HG02642 (cell line): ENCODE data around the gene PHF2.

Source experiments
- ATAC-seq: cut with Tn5 transposase; IDR thresholded peaks from one replicate; pipeline ENCODE4 v1.9.1; 2021; ENCODE audit warnings: mild to moderate bottlenecking; ENCODE audit not compliant: unreplicated experiment, poor library complexity

Gene PHF2

DNA sequence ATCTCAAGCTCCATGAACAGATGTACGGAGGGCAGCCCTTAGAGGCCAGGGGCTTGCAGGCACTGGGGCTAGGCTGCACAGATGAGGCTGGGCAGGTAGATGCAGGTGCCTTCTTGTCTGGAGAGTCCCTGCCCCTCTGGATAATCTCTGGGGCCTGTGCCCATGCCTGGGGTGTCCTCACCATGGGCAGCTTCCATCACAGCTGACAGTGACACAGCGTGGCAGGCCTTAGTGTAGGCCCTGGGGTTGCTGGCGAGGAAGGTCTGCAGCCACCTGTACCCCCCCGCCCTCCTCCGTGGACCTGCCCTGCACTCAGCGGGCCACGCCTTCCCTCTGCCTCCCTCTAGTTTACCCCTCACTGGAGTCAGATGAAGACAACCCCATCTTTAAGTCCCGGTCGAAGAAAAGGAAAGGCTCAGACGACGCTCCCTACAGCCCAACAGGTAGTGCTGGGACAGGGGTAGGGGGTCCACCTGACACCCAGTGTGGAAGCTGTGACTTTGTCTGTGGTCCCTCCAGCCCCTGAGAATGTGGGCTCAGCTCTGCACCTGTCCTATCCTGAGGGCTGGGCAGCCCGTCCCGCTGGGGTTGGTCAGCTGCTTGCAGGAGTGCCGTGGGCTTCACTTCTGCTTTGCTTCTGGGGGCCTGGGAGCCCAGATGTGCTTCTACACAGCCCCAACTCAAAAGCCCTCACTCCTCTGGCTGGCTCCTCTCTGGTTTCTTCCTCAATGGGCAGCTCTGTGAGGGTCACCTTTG lies 98.4 kb downstream of the PHF2 start:
- no peak for ATAC-seq

DNA sequence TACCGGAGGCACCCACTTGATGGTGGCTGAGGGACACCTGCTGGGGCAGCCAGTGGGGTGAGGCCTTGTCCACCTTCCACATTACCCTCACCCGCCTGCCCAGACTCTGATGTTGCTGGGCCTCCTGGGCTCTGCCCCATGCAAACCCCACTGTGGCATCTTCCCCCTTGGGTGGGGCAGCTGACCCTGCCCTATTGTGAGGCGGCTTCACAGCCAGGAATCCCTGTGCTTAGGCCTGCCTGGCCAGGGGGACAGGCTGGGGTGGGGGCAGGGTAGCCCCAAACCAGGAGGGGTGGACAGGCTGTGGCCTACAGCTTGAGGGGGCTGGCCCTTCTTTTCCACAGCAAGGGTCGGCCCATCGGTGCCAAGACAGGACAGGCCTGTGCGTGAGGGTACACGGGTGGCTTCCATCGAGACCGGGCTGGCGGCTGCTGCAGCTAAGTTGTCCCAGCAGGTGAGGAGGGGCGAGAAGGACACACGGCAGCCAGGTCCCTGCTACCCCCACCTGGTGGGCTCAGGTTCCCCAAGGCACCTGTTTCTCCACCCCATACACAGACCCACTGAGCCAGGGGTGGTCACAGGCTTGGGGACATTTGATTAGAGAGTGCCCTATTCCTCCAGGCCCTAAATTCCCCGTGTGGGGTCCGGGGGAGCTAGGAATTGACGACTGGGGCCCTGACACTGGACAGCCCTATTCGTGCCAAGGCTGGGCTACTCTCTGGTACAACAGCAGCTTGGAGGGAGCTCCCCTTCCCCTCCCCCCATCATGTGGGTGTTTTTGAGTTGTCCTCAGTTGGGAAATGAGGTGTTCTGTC lies 99.2 kb downstream of the PHF2 start:
- ATAC-seq: no peak

DNA sequence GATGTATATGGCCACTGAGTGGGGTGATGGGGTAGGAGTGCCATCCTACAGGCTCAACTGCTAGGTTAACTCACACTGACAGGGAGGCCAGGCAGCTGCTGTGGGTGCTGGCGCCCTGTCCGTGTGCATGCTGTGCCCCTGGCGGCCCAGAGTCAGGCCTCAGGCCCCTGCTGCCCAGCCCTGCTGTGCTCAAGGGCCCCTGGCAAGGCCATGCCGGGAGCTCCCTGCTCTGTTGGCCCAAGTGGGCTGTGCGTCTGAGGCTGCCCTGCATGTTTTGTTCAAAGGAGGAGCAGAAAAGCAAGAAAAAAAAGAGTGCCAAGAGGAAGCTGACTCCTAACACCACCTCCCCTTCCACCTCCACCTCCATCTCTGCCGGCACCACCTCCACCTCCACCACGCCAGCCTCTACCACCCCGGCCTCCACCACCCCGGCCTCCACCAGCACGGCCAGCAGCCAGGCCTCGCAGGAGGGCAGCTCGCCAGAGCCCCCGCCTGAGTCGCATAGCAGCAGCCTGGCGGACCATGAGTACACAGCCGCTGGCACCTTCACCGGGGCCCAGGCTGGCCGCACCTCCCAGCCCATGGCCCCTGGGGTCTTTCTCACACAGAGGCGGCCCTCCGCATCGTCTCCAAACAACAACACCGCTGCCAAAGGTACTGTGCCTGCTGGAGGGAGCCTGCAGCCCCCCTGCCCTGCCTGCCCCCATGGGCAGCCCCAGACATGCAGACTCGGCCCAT lies 100.1 kb downstream of the PHF2 start:
- ATAC-seq: no peak

DNA sequence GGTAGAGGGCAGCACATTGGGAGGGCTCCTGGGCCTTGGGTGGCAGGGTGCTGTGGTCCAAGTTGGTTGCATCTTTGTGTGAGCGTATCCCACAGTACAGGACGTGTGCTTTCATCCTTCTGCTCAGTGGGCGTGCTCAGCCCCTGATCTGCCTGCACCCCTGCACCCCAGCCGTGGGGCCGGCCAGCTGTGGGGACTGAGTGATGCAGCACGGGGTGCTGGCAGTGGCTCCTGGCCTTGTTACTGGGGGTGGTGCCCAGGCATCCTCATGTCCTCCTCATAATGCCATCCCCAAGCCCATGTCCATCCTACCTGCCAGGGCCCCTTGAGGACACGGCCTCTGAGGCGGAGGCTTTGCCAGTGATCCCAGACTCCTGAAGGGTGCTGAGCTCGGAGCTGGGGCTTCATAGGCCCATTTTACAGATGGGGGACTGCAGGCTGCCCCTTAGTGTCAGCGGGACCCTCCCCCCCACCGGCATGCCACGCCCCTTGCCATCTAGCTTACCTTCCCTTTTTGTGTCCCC lies 100.7 kb downstream of the PHF2 start:
- ATAC-seq: no peak

DNA sequence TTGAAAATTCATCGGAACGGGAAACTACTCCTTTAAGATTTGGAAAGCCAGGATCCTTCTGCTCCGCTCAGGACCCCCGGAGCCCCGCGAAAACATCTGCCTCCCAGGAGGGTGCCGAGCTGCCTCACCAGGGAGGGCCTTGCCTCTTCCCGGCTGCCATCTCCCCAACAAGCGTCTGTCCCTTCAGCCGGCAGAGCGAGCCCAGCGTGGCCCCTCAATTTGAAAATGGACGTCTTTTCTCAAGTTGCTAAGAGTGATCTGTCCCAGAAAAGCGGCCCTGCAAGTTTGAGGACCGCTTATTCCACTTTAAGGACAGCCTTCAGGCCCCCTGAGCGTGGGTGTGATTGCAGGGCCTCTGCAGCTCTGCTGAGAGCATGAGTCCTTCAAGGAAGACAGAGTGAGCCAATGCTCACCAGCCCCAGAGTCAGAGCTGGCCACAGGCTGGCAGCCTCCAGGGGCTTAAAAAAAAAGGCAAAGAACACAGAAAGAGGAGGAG lies 101.3 kb downstream of the PHF2 start:
- ATAC-seq: no peak

DNA sequence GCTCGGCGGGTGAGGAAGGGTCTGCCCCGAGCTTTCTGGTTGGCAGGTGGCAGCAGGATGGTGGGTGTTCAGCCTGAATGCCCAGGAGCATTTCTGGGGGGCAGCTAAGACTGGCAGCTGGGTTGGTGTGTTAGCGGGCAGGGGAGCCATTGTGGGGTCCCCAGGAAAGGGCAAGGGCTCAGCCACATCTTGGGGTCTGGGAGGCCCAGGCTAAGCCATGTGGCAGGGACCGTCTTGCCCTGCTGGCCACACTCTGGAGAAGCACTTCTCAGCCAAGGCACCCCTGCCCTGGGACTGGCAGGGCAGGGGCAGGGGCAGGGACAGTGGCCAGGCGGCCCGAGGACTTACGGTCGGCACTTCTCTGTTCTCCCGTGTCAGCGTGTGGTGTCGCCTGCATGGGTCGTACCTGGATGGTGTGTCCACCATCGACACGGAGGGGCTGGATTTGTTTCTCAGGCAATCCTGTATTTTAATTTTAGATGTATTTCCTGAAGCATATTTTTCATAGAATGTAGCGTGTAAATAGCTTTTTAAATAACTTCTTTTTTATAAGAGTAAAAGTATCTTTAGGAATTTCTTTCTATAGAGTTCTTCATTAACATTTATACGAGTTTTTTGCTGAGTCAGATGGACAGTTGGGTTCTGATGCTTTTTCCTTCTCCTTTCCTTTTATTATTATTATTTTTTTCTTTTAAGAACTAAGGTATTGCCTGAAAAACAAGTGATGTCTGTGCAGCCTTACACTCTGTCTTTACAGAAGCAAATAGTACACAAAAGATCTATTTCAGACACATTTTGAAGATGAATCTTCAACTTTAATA lies 102.0 kb downstream of the PHF2 start:
- no peak for ATAC-seq

DNA sequence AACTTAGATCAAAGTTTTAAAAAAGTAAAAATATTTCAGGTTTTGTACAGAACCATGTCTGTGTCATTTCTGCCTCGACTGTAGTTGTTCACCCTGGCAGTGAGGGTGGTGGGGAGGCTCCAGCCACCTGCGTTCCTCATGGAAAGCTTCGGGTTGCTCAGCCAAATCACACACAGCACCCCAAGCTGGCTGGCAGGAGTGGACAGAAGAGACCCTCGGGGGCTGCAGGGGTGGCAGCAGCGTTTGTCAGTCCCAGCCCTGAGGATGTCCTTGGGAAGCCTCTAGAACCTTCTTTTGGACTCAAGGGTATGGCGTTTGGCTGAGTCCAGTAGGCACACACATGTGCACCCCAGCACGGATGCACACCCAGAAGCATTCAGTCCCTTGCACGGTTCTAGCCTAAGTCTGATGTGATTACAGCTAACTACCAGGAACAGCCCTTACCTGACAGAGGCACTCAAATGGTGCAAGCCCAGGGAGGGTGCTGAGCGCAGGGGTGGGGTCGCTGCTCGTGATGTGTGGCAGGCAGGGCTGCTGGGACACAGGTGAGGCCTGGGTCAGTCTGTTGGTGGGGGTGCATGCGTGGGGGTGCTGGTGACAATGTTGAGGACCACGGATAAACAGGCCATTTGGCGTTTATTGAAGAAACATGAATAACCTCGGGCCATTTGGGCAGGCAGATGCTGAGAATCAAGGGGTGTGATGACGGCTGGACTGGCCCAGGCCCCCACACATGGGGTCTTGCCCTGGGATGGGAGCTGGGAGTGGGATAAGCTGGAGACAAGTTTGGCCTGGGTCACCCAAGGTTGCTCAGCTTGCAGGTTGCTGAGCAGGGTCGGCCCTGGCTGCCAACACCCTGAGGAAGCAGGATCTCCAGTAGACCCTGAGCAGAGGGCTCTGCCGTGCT lies 103.4 kb downstream of the PHF2 start:
- ATAC-seq: no peak

DNA sequence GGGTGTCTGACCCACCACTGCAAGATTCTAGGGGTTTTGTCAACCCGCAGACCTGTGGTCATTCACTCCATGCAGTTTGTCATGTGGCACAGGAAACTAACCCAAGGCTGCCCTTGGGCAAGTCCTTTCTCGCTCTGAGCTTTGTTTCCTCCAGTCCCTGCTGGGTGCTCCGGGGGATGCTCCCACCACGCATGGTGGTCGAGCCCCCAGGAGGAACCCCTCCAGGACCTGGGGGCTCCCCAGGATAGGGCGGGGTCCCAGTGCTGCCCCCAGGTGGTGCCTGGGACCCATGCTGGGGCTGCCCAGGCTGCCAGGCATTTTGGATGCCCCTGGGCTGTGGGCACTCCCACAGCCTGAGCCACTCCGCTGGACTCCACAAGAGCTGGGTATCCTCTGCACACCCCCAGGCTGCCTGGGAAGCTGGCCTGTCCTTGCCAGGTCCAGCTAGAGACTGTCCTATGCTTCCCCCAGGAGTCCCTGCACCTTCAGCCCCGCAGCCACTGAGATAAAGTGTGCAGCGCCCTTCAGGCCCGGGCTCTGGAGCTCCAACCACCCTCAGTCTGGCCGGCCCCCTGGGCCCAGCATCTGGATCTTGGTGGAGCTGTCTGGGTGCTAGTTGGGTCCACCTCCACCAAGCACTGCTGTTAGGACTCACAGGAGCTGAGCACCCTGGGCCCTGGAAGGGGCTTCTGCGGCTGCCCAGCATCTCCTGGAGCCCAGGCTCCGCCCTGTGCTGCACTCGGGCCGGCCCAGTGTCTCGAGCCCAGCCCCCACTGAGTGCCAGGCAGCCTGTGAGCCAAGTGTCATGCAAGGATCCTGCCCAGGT lies 104.3 kb downstream of the PHF2 start:
- ATAC-seq: no peak

DNA sequence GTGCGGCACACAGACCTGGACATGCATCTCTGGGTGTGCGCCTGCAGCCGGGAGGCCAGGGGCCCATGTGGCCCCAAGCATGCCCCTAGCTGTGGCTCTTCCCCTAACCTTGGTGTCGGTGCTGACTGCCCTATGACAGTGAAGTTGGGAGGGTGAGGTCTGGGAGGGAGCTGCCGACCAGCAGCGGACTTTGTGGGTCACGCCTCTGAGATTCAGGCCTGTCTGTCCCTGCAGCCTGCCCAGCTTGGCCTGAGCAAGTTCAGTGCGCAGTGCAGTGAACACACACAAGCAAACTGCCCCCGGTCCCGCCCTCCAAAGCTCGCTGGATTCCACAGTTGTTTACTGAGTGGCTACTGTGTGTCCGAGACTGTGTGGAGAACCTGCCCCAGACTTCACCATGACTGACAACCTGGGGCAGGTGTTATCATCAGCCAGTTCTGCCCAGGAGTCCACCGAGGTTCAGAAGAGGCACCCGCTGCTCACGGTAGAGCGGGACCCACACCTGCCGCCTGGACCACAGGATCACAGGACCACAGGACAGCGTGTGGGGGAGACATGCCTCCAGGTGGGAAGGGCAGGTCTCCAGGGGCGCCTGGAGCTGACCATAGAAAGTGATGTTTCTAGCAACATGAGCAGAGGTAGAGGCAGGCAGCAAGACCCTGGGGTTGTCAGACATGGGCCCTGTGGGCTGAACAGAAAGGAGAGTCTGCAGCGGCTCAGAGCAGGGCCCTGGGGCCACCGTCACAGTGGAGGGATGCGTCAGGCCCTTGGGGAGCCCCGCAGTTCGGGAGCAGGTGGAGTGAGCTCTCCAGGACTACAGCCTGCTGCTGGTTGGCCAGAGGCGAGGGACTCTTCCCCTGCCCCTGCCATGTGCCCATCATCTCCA lies 105.1 kb downstream of the PHF2 start:
- ATAC-seq: no peak

DNA sequence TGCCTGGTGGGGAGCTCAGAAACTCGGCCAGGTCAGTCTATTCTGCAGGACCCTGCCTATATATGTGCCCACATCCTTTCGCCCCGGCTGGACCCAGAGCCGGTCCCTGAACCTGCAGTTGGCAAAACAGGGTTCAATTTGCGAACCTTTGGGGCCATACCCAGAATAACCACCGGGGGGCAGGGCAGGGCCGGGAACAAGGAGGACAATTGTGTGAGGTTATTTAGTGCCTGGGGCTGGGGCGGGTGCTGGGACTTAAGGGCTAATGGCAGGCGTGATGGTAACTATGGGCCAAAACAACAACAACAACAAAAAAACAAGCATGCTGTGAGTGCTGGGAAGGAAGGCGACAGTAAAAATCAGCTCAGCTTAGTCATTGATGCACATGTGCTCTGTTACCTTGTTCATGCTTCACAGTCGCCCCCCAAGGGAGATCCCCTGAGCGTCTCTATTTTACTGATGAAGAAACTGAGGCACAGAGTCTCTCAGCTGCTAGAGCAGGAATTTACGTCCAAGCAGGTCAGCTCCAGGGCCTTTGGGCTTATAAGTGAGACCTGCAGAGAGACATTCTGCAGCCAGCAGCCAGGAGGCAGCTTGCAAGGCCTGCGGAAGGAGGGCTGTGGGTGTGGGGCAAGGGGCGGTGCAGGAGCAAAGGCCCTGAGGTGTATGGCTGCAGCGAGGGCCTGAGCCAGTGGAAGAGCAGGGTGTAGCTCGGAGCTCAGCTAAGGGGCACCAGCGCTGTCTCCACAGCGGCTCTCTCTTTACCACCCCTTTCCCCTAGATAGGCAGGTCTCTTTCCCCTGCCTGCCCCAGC lies 106.0 kb downstream of the PHF2 start:
- no peak for ATAC-seq

DNA sequence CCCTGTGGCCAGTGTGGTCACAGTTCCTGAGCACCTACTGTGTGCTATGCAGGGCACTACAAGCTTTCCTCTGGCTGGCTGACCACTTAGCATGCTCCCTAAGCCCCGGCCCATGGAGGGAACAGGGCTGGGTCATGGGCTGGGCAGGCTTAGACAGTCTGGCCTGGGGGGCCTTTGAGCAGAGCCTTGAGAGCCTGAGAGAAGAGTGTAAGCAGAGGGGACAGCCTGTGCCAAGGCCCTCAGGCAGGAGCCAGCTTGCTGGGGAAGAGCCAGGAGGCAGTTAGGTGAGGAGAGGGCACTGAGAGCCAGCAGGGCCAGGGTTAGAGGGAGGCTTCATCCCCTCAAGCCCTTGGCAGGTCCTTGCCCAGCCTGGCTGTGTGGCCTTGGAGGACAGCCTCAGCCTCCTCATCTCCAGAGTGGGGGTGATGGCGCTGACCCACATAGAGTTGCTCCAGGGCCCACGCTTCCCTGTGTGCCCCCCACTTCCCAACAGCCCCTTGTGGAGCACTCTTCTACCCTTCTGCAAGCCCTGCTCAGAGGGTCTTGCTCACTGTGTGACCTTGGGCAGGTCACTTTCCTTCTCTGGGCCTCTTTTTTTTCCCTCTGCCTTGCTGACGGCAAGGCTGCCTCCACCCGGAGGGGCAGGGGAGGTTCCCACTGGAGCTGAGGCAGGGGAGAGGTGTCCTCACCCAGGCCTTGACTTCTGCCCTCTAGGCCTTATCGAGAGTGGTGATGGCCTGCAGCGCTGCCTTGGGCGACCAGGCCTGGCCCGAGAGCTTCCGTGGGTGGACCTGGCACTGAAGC lies 107.1 kb downstream of the PHF2 start:
- no peak for ATAC-seq

DNA sequence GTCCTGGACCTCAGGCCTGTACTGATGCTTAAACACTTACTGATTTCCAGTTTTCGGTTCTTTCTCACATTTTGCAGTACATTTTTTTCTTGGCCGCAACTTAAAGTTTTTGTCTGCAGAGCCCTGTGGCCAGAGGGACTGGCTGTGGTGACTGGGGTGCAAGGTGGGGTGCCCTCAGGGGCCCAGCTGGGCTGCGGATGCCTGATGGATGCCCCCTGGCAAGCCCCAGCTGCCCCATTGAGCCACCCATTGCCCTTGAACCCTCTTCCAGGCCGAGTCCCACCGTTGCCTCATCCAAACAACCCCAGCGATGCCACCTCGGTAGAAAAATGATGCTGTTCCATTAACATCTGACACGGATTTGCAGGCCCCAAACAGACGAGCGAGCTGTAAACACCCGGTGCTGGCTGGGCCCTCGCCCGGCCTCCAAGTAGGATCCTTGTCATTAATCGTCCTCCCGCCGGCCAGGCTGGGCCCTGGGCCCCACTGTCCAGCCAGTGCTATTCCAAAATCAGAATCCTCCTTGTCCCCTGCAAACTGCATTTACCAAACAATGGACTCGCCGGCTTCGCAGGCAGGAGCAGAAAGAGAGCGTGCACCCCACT lies 107.9 kb downstream of the PHF2 start:
- no peak for ATAC-seq

DNA sequence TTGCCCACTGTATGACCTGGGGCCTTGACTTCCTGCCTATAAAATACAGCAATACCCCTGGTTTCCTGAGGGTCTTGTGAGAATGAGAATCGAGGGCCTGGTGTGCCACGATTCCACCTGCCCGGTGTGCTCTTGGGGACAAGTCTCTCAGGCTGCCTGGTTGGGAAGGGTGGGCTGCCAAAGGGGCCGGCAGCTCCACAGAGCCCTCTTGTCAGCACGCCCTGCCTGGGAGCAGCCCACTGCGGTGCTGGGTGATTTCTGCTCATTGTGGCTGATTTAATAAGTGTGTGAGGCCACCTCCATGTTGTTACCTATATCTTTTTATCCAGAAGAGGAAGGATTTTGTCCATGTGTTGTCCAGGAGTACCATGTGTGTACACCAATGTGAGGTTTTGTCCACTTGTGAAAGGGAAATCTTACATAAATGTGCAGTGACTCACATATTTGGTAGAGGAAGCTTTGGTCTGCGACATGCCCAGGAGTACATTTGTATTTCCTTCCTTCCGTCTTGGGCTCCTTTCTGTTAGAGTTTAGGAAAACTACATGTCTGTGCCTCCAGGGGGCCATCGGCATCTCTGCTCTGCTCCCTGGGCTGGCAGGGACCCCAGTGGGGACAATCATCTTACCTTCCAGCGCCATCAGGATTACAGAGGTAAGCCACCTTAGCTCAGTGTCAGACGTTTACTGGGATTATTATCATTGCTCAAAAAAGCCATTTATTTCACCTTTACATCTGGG lies 108.6 kb downstream of the PHF2 start:
- no peak for ATAC-seq

DNA sequence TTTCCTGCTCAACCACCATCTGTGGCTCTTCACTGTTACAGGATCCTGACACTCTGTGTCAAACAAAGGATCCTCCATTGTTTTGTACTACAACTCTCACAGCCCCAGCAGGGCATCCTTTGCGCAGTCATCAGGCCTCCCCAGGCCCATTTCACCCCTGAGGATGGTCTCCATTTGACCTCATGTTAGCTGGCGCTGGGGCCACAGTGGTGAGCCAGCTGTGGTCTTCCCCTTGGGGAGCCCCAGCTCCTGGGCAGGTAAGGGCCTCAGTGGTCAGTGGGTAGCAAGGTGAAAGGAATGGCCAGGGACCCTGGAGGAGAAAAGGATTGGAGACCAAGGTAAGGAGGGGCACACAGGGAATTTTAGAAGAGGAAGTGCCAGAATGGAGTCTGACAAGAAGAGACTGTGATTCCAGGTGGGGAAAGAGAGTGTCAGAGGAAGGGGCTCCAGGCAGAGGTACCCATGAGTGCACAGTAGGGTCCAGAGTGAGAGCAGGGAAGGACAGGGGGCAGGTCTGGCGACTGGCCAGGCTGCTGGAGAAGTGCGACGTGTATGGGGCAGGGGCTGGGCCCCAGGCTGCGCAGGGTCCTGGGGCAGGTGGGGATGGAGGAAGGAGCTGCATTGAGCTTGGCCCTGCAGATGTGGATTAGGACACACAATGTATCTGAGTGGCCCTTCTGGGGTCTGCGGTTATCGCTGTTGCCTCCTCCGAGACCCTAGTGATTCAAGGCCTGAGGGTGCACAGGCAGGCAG lies 109.9 kb downstream of the PHF2 start:
- no peak for ATAC-seq
